ENCODE data around the gene RASSF8.

Gene RASSF8

DNA sequence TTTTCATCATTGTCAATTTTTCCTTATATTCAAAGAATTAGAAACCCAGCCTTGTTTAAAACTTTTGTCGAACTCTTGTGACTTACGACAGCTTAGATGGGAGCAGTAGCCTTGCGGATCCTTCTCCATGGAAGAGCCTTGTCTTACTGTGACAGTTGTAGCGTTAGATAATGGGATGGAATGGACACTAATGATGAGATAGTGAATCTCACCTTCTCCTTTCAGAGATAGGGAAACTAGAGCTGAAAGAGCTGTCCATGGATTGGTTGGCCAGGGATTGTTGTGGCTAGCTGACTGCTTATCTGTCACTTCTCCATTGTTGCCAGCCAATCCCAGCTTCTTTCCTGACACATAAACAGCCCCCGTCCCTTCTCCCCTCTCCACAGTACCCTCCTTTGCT lies 107.0 kb downstream of the RASSF8 start:
- Histone ChIP-seq H3K27ac (ENCODE audit: low read depth, low read length) (no peak overlapping the region), H3K9me3 (ENCODE audit: insufficient read depth, low read length) (no peaks in the 10 kb centered on the region), H4K20me1 (ENCODE audit: low read depth, low read length) (no peaks in the 10 kb centered on the region), H3K4me2 (ENCODE audit: low read depth, low read length, poor library complexity, severe bottlenecking) (no peak overlapping the region), H3K9me2 (replicated peaks; ENCODE audit: insufficient read depth, low read length) (no peaks in the 10 kb centered on the region), H3K27me3 (ENCODE audit: low read length) (no peaks in the 10 kb centered on the region), H2AFZ (ENCODE audit: low read depth, low read length, severe bottlenecking) (no peak overlapping the region), H3K79me2 (ENCODE audit: insufficient read depth, low read length) (no peaks in the 10 kb centered on the region), H3K9ac (ENCODE audit: low read length) (no peak overlapping the region), H3K36me3 (ENCODE audit: low read length) (no peaks in the 10 kb centered on the region), H3F3A (ENCODE audit: insufficient read depth) (no peaks in the 10 kb centered on the region), H3K4me3 (ENCODE audit: insufficient read depth, low read length, poor library complexity, severe bottlenecking) (no peak overlapping the region)
- no peak for TF ChIP-seq EZH2phosphoT487 (conservative IDR thresholded peaks at IDR 0.05; ENCODE audit: low read length)
- TF ChIP-seq, protein P1, sequence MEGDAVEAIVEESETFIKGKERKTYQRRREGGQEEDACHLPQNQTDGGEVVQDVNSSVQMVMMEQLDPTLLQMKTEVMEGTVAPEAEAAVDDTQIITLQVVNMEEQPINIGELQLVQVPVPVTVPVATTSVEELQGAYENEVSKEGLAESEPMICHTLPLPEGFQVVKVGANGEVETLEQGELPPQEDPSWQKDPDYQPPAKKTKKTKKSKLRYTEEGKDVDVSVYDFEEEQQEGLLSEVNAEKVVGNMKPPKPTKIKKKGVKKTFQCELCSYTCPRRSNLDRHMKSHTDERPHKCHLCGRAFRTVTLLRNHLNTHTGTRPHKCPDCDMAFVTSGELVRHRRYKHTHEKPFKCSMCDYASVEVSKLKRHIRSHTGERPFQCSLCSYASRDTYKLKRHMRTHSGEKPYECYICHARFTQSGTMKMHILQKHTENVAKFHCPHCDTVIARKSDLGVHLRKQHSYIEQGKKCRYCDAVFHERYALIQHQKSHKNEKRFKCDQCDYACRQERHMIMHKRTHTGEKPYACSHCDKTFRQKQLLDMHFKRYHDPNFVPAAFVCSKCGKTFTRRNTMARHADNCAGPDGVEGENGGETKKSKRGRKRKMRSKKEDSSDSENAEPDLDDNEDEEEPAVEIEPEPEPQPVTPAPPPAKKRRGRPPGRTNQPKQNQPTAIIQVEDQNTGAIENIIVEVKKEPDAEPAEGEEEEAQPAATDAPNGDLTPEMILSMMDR (IDR thresholded peaks at IDR 0.05; ENCODE audit: insufficient read depth, low read length, poor library complexity, severe bottlenecking) = no peak

DNA sequence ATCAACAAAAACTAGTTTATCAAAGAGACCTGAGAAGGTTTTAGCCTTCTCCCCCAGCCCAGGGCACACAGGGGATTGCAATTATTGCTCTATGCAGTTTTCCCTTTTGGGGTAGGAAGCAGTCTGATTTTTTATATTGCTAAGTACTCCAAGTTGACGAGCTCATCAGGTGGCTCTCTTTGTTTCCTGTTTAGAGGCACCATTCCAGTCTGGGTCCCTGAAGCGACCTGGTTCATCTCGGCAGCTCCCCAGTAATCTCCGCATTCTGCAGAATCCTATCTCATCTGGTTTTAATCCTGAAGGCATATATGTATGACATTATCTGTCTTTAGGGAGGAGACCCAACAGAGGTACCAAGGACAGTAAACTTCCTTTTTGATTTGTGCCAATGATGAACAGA lies 110.0 kb downstream of the RASSF8 start:
- Histone ChIP-seq H3K4me2 (ENCODE audit: low read depth, low read length, poor library complexity, severe bottlenecking) (no peak overlapping the region), H3K79me2 (ENCODE audit: insufficient read depth, low read length) (no peaks in the 10 kb centered on the region), H3K27ac (ENCODE audit: low read depth, low read length) (no peak overlapping the region), H3F3A (ENCODE audit: insufficient read depth) (no peaks in the 10 kb centered on the region), H4K20me1 (ENCODE audit: low read depth, low read length) (no peaks in the 10 kb centered on the region), H3K9me3 (ENCODE audit: insufficient read depth, low read length) (no peaks in the 10 kb centered on the region), H3K36me3 (ENCODE audit: low read length) (no peaks in the 10 kb centered on the region), H2AFZ (ENCODE audit: low read depth, low read length, severe bottlenecking) (no peak overlapping the region), H3K9ac (ENCODE audit: low read length) (no peak overlapping the region), H3K4me3 (ENCODE audit: insufficient read depth, low read length, poor library complexity, severe bottlenecking) (no peak overlapping the region), H3K9me2 (replicated peaks; ENCODE audit: insufficient read depth, low read length) (no peaks in the 10 kb centered on the region), H3K27me3 (ENCODE audit: low read length) (no peaks in the 10 kb centered on the region)
- TF ChIP-seq, protein P1 (IDR thresholded peaks at IDR 0.05; ENCODE audit: insufficient read depth, low read length, poor library complexity, severe bottlenecking) = no peak
- no peak for TF ChIP-seq EZH2phosphoT487 (conservative IDR thresholded peaks at IDR 0.05; ENCODE audit: low read length)

DNA sequence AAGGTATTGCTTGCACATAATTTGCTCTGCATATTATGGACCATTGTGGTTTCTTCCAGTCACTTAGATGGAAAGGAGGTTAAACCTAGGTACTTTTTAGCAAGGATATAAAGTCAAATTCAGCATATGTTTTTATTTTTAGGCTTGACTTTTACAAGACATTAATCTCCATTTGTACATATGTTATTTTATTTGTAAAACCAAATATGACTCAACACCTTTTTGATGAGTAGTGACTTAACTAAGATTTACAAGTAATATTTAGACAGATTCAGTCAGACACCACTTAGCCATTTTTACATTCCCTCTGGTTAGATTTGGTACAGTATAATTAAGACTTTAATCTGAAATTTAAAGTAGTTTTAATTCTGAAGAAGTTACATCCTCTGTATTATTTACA lies 111.3 kb downstream of the RASSF8 start:
- Histone ChIP-seq H3K27ac (ENCODE audit: low read depth, low read length) (no peak overlapping the region), H3K79me2 (ENCODE audit: insufficient read depth, low read length) (no peaks in the 10 kb centered on the region), H4K20me1 (ENCODE audit: low read depth, low read length) (no peaks in the 10 kb centered on the region), H3K9me3 (ENCODE audit: insufficient read depth, low read length) (no peaks in the 10 kb centered on the region), H3K9ac (ENCODE audit: low read length) (no peak overlapping the region), H3K9me2 (replicated peaks; ENCODE audit: insufficient read depth, low read length) (no peaks in the 10 kb centered on the region), H2AFZ (ENCODE audit: low read depth, low read length, severe bottlenecking) (no peak overlapping the region), H3F3A (ENCODE audit: insufficient read depth) (no peaks in the 10 kb centered on the region), H3K4me2 (ENCODE audit: low read depth, low read length, poor library complexity, severe bottlenecking) (no peak overlapping the region), H3K36me3 (ENCODE audit: low read length) (no peaks in the 10 kb centered on the region), H3K4me3 (ENCODE audit: insufficient read depth, low read length, poor library complexity, severe bottlenecking) (no peak overlapping the region), H3K27me3 (ENCODE audit: low read length) (no peaks in the 10 kb centered on the region)
- no peak for TF ChIP-seq EZH2phosphoT487 (conservative IDR thresholded peaks at IDR 0.05; ENCODE audit: low read length)
- TF ChIP-seq, protein P1 (IDR thresholded peaks at IDR 0.05; ENCODE audit: insufficient read depth, low read length, poor library complexity, severe bottlenecking) = no peak

Measured in SU-DHL-6 (cell line).